Neural progenitor cell (in vitro differentiated cells): Measurements from ENCODE around the gene CLDND1. TPM values are rescaled to one million over a fixed set of nuclear protein-coding genes. Genes with fewer than 3 reads are reported as not detected.

Source experiments
- DNase-seq: peaks from one replicate; pipeline ENCODE4 v3.0.0-alpha.2; 2016; ENCODE audit warnings: low spot score
- H2AFZ ChIP-seq: fragments of 200-600 bp; sonication (generic); replicated peaks from 2 replicates; pipeline ENCODE4 v1.6.1; 2016; ENCODE audit warnings: antibody characterized with exemption
- H3F3A ChIP-seq: fragments of 200-600 bp; sonication (generic); 2 replicates; pipeline ENCODE4 v1.6.1; 2016; ENCODE audit warnings: antibody characterized with exemption, low read depth
- H3K27ac ChIP-seq: fragments of 200-600 bp; sonication (generic); 2 replicates; pipeline ENCODE4 v1.5.1; 2016; ENCODE audit warnings: mild to moderate bottlenecking
- H3K27me3 ChIP-seq: fragments of 200-600 bp; sonication (generic); 2 replicates; pipeline ENCODE4 v1.6.1; 2016; ENCODE audit warnings: mild to moderate bottlenecking, moderate library complexity
- H3K36me3 ChIP-seq: fragments of 200-600 bp; sonication (generic); 2 replicates; pipeline ENCODE4 v1.5.1; 2016
- H3K4me1 ChIP-seq: fragments of 200-600 bp; sonication (generic); 2 replicates; pipeline ENCODE4 v1.6.1; 2016; ENCODE audit warnings: mixed run types
- H3K4me2 ChIP-seq: fragments of 200-600 bp; sonication (generic); 2 replicates; pipeline ENCODE4 v1.6.1; 2016
- H3K4me3 ChIP-seq: fragments of 200-600 bp; sonication (generic); 2 replicates; pipeline ENCODE4 v1.5.1; 2016
- H3K79me2 ChIP-seq: fragments of 200-600 bp; sonication (generic); 2 replicates; pipeline ENCODE4 v1.6.1; 2016; ENCODE audit warnings: low read depth
- H3K9ac ChIP-seq: fragments of 200-600 bp; sonication (generic); 2 replicates; pipeline ENCODE4 v1.6.1; 2016
- H3K9me3 ChIP-seq: fragments of 200-600 bp; sonication (generic); 2 replicates; pipeline ENCODE4 v1.5.1; 2016; ENCODE audit warnings: low read depth
- H4K20me1 ChIP-seq: fragments of 200-600 bp; sonication (generic); 2 replicates; pipeline ENCODE4 v1.6.1; 2016; ENCODE audit warnings: low read depth
- H3K27ac Mint-ChIP-seq: 3 replicates; pipeline ENCODE4 v1.8.0; 2021; ENCODE audit warnings: mixed read lengths
- H3K27me3 Mint-ChIP-seq: 2 replicates; pipeline ENCODE4 v1.8.0; 2022; ENCODE audit warnings: low read depth, mild to moderate bottlenecking, inconsistent platforms, moderate library complexity, mixed read lengths; ENCODE audit not compliant: insufficient read depth
- H3K36me3 Mint-ChIP-seq: 3 replicates; pipeline ENCODE4 v1.8.0; 2021; ENCODE audit warnings: mixed read lengths
- H3K4me1 Mint-ChIP-seq: 3 replicates; pipeline ENCODE4 v1.8.0; 2021; ENCODE audit warnings: mixed read lengths
- H3K4me3 Mint-ChIP-seq: 3 replicates; pipeline ENCODE4 v1.8.0; 2021; ENCODE audit warnings: mild to moderate bottlenecking, moderate library complexity, mixed read lengths
- H3K9me3 Mint-ChIP-seq: 3 replicates; pipeline ENCODE4 v1.8.0; 2020; ENCODE audit warnings: mixed read lengths
- CTCF ChIP-seq: fragments of 200-600 bp; sonication (generic); IDR thresholded peaks from 2 replicates; pipeline ENCODE4 v1.5.1; 2017; ENCODE audit warnings: antibody characterized with exemption, mild to moderate bottlenecking
- EZH2 ChIP-seq: fragments of 200-600 bp; sonication (generic); IDR thresholded peaks from 2 replicates; pipeline ENCODE4 v1.6.1; 2017; ENCODE audit warnings: antibody characterized with exemption, mild to moderate bottlenecking, moderate library complexity
- EZH2phosphoT487 ChIP-seq: fragments of 200-600 bp; sonication (generic); IDR thresholded peaks from 2 replicates; pipeline ENCODE4 v1.6.1; 2017; ENCODE audit warnings: antibody characterized with exemption
- total RNA-seq: library from RNA; depleted of rRNA; stranded (reverse); fragments of >200 nt; gene quantifications from 2 replicates; pipeline ENCODE4 v1.2.3, GENCODE V29; 2015; ENCODE audit warnings: low replicate concordance

The CLDND1 gene
- total RNA-seq, 1 donor from 2014 or later, result 176 TPM

GRCh38 chr3:98504539-98504938 is 18.2 kb downstream of the CLDND1 start:
- Mint-ChIP-seq H3K27me3 (peaks cover 4% of the 10 kb centered on the region), H3K36me3 (no peaks in the 10 kb centered on the region), H3K9me3 (no peaks in the 10 kb centered on the region), H3K4me1 (no peaks in the 10 kb centered on the region), H3K4me3 (no peak overlapping the region), H3K27ac (no peak overlapping the region)
- no peak for TF ChIP-seq CTCF
- TF ChIP-seq EZH2, result no peak
- no peak for TF ChIP-seq EZH2phosphoT487
- Histone ChIP-seq H4K20me1 (no peaks in the 10 kb centered on the region), H3K4me2 (no peak overlapping the region), H2AFZ (no peak overlapping the region), H3K27me3 (no peaks in the 10 kb centered on the region), H3K4me1 (no peaks in the 10 kb centered on the region), H3K4me3 (no peak overlapping the region), H3F3A (no peaks in the 10 kb centered on the region), H3K9me3 (no peaks in the 10 kb centered on the region), H3K79me2 (no peaks in the 10 kb centered on the region), H3K27ac (no peak overlapping the region), H3K36me3 (no peaks in the 10 kb centered on the region), H3K9ac (no peak overlapping the region)
- DNase-seq, result no peak

GRCh38 chr3:98501863-98502576 is 20.7 kb downstream of the CLDND1 start:
- Histone ChIP-seq H3K79me2 (no peaks in the 10 kb centered on the region), H3K4me3 (no peak overlapping the region), H3K27ac (no peak overlapping the region), H3K4me1 (no peaks in the 10 kb centered on the region), H3F3A (no peaks in the 10 kb centered on the region), H3K9me3 (no peaks in the 10 kb centered on the region), H2AFZ (no peak overlapping the region), H3K27me3 (no peaks in the 10 kb centered on the region), H3K9ac (no peak overlapping the region), H4K20me1 (no peaks in the 10 kb centered on the region), H3K36me3 (no peaks in the 10 kb centered on the region), H3K4me2 (no peak overlapping the region)
- H3K27me3 Mint-ChIP-seq, result peaks cover 4% of the 10 kb centered on the region
- no peaks in the 10 kb centered on the region for H3K36me3 Mint-ChIP-seq
- H3K4me1 Mint-ChIP-seq, result no peaks in the 10 kb centered on the region
- no peak for DNase-seq
- no peak overlapping the region for H3K4me3 Mint-ChIP-seq
- TF ChIP-seq EZH2 (no peak), EZH2phosphoT487 (no peak)
- no peak overlapping the region for H3K27ac Mint-ChIP-seq
- H3K9me3 Mint-ChIP-seq, result no peaks in the 10 kb centered on the region

- H3K9ac ChIP-seq, result no peak overlapping the region
- no peak overlapping the region for H3K27ac ChIP-seq
- Mint-ChIP-seq H3K4me3 (no peak overlapping the region), H3K4me1 (no peaks in the 10 kb centered on the region), H3K27ac (no peak overlapping the region), H3K27me3 (peaks cover 4% of the 10 kb centered on the region), H3K36me3 (no peaks in the 10 kb centered on the region), H3K9me3 (no peaks in the 10 kb centered on the region)
- H2AFZ ChIP-seq, result no peak overlapping the region
- H3K79me2 ChIP-seq, result no peaks in the 10 kb centered on the region
- H3K4me1 ChIP-seq, result no peaks in the 10 kb centered on the region
- H3K27me3 ChIP-seq, result no peaks in the 10 kb centered on the region
- H3K36me3 ChIP-seq, result no peaks in the 10 kb centered on the region
- H3K9me3 ChIP-seq, result no peaks in the 10 kb centered on the region
- H4K20me1 ChIP-seq, result no peaks in the 10 kb centered on the region
- H3F3A ChIP-seq, result no peaks in the 10 kb centered on the region
- H3K4me3 ChIP-seq, result no peak overlapping the region
- no peak overlapping the region for H3K4me2 ChIP-seq
- TF ChIP-seq CTCF, result no peak
- no peak for DNase-seq
Observed at GRCh38 chr3:98501270-98501669, 21.4 kb downstream of the CLDND1 start.

GRCh38 chr3:98500019-98500418 is 22.7 kb downstream of the CLDND1 start:
- H3K79me2 ChIP-seq, result no peaks in the 10 kb centered on the region
- no peaks in the 10 kb centered on the region for H3K9me3 ChIP-seq
- no peak overlapping the region for H3K4me3 ChIP-seq
- H2AFZ ChIP-seq, result no peak overlapping the region
- no peak for DNase-seq
- TF ChIP-seq EZH2phosphoT487 (no peak), EZH2 (no peak), CTCF (no peak)
- Mint-ChIP-seq H3K4me1 (no peaks in the 10 kb centered on the region), H3K27me3 (peaks cover 2% of the 10 kb centered on the region), H3K4me3 (no peak overlapping the region), H3K27ac (no peak overlapping the region), H3K9me3 (no peaks in the 10 kb centered on the region), H3K36me3 (no peaks in the 10 kb centered on the region)
- no peaks in the 10 kb centered on the region for H3F3A ChIP-seq
- no peak overlapping the region for H3K4me2 ChIP-seq
- no peak overlapping the region for H3K9ac ChIP-seq
- H3K27ac ChIP-seq, result no peak overlapping the region
- H3K4me1 ChIP-seq, result no peaks in the 10 kb centered on the region
- H3K27me3 ChIP-seq, result no peaks in the 10 kb centered on the region
- no peaks in the 10 kb centered on the region for H3K36me3 ChIP-seq
- H4K20me1 ChIP-seq, result no peaks in the 10 kb centered on the region
